ENCODE results near the gene UTS2B.

DNA sequence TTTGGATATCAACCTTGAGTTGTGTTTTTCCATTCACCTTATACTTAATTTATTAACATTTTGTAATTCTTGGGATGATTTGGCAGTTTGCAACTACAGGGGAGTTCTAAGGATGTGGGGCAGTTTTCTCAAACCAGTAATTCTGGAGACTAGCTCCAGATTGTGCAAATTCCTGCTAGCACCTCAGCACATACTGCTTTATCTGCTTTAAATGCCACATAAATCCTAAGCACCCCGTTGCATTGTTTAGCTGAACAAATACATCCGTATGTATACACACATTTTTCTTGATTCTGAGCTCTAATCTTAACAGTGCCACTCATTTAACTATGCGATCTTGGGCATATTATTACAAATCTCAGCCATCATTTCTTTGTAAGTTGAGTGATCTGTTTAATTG lies 16.9 kb upstream of the UTS2B start:
- TF ChIP-seq, protein P1, sequence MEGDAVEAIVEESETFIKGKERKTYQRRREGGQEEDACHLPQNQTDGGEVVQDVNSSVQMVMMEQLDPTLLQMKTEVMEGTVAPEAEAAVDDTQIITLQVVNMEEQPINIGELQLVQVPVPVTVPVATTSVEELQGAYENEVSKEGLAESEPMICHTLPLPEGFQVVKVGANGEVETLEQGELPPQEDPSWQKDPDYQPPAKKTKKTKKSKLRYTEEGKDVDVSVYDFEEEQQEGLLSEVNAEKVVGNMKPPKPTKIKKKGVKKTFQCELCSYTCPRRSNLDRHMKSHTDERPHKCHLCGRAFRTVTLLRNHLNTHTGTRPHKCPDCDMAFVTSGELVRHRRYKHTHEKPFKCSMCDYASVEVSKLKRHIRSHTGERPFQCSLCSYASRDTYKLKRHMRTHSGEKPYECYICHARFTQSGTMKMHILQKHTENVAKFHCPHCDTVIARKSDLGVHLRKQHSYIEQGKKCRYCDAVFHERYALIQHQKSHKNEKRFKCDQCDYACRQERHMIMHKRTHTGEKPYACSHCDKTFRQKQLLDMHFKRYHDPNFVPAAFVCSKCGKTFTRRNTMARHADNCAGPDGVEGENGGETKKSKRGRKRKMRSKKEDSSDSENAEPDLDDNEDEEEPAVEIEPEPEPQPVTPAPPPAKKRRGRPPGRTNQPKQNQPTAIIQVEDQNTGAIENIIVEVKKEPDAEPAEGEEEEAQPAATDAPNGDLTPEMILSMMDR (IDR thresholded peaks at IDR 0.05), result no peak
- TF ChIP-seq ZFX (IDR thresholded peaks at IDR 0.05; ENCODE audit: borderline replicate concordance), result no peak
